Caco-2 (cell line): Measurements from ENCODE around the gene CDKAL1. TPM values are rescaled to one million over a fixed set of nuclear protein-coding genes. Genes with fewer than 3 reads are reported as not detected.

ENCODE experiments used
- BruUV-seq: library from RNA; stranded (reverse); fragments of 400-500 nt; replicated peaks from 2 replicates; lab custom pipeline; 2021; lab: Mats Ljungman, UMichigan
- CTCF ChIA-PET: fragments of 300-600 bp; sonication (Branson Sonifier 250); formaldehyde crosslinking; loops from one replicate; lab custom pipeline; 2022; ENCODE audit warnings: antibody characterized with exemption; lab: Charles Lee
- POLR2A ChIA-PET: fragments of 300-600 bp; sonication (Branson Sonifier 250); formaldehyde crosslinking; loops from one replicate; lab custom pipeline; 2022; ENCODE audit warnings: antibody characterized with exemption; lab: Charles Lee
- DNase-seq, 2 experiments: peaks; one replicate each; pipeline versions ENCODE4 v3.0.0 to v3.0.0-alpha.2; 2020 to 2022
- H3K27me3 ChIP-seq: replicated peaks from 2 replicates; pipeline ENCODE4 v1.6.0; 2011; ENCODE audit warnings: low read length; ENCODE audit not compliant: control insufficient read depth, insufficient read depth
- H3K36me3 ChIP-seq: 2 replicates; pipeline ENCODE4 v1.5.1; 2011; ENCODE audit warnings: low read length; ENCODE audit not compliant: control insufficient read depth, insufficient read depth
- H3K4me1 ChIP-seq: fragments of 250-450 bp; sonication (Bioruptor Pico); 2 replicates; pipeline ENCODE4 v1.5.1; 2020; ENCODE audit warnings: mild to moderate bottlenecking
- H3K4me3 ChIP-seq: 2 replicates; pipeline ENCODE4 v1.5.1; 2011; ENCODE audit warnings: low read depth, mild to moderate bottlenecking, control low read depth, low read length
- H3K9me3 ChIP-seq: fragments of 250-450 bp; sonication (Bioruptor Pico); 2 replicates; pipeline ENCODE4 v1.5.1; 2020; ENCODE audit warnings: mild to moderate bottlenecking, moderate library complexity
- H3K27ac Mint-ChIP-seq: one replicate; pipeline ENCODE4 v1.8.0; 2022; ENCODE audit warnings: mixed read lengths; ENCODE audit not compliant: unreplicated experiment
- H3K27me3 Mint-ChIP-seq: one replicate; pipeline ENCODE4 v1.8.0; 2022; ENCODE audit warnings: mixed read lengths; ENCODE audit not compliant: insufficient read depth, unreplicated experiment
- H3K36me3 Mint-ChIP-seq: one replicate; pipeline ENCODE4 v1.8.0; 2022; ENCODE audit warnings: mild to moderate bottlenecking, mixed read lengths; ENCODE audit not compliant: insufficient read depth, unreplicated experiment
- H3K4me1 Mint-ChIP-seq: one replicate; pipeline ENCODE4 v1.8.0; 2022; ENCODE audit warnings: low read depth, mixed read lengths; ENCODE audit not compliant: unreplicated experiment
- H3K4me3 Mint-ChIP-seq: one replicate; pipeline ENCODE4 v1.8.0; 2022; ENCODE audit warnings: mild to moderate bottlenecking, moderate library complexity, mixed read lengths; ENCODE audit not compliant: unreplicated experiment
- H3K9me3 Mint-ChIP-seq: one replicate; pipeline ENCODE4 v1.8.0; 2022; ENCODE audit warnings: mixed read lengths; ENCODE audit not compliant: unreplicated experiment
- intact Hi-C: fragments of 100-400 bp; cut with micrococcal nuclease; formaldehyde crosslinking; loops from one replicate; pipeline ENCODE4 v1.10.0; 2022; ENCODE audit not compliant: unreplicated experiment
- total RNA-seq: library from RNA; stranded (reverse); gene quantifications from 2 replicates; pipeline ENCODE4 v1.2.3, GENCODE V29; 2022
- TF ChIP-seq, protein P1 (sequence below), 2 experiments: fragments of 200-600 bp in 1 of 2; IDR thresholded peaks; 1 replicate in 1 of 2; 2 replicates in 1 of 2; pipeline versions ENCODE4 v1.5.1 to v1.8.0; 2011 to 2022; ENCODE audit warnings: antibody characterized with exemption in 1 of 2, control low read depth in 1 of 2, inconsistent platforms in 1 of 2, low read depth in 1 of 2, low read length in 1 of 2, mild to moderate bottlenecking in 1 of 2, moderate library complexity in 1 of 2; ENCODE audit not compliant: insufficient read depth in 1 of 2, severe bottlenecking in 1 of 2, unreplicated experiment in 1 of 2

The CDKAL1 gene
- total RNA-seq, 1 experiment from 2014 or later: 18.7 TPM

DNA sequence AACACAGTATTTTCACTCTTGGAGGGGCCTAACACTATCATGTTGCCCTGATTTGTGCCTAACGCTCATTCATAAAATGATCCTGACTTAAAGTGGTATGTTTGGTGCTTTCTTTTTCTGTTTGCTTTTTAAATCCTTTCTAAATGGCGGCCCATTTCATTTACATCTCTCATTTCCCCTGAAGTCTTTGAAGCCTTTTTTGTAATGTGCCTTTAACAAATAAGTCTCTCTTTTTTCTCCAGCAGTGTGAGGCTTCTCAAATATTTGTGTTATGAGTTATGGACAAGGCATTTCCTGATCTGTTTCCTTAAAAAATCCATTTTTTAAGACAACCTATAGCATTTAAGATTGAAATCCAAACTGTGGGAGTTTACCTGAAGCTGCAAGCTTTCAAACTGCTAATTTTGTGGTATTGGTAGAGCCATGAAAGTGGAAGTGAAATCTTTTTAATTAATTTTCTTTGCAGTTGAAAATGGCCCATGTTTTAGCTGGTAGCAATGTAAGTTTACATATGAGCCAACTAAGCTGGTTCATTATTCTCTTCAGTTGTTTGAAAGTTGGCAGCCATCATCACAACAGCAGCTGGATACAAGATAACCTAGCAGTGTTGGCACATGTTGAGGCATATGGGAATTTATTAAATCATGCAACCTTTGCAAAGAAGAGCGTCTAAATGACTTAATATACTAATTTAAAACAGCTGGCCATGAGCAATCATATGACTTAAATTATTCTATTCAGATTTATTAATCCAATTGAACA is 469.7 kb downstream of the CDKAL1 start:
- H3K27ac Mint-ChIP-seq: peak overlapping the region; percentile 7
- no TSS peak for BruUV-seq

DNA sequence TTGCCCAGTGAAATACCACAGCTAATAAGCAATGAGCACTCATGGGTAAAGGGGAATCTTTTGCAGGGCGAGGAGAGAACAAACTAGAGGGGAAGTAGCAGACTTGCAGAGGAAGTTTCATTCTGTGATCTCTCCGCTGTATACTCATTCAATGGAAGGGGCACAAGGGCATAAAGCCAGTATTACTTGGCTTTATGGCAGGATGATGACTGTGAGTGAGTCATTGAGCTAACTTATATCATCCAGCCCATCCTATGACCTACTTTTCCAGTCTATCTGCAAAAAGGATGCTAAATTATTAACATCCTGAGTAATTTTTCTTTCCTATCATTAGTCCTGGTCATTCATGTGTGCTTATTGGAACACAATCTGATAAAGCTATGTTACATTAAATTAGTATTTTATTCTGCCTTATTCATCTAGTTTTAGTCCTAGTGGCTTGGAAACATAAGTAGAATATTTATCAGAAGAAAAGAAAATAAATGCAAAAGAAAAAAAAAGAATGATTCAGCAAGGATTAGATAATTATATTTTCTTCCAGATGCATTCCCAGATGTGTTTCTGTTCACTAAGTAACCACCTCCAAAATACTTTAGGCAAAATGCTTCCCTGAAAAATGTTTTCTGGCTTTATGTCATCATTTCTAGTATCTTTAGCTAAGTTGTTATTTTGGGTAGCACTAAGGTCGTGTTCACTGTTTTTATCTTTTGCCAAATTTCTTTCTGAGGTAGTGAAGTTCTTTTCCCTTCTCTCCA is 471.7 kb downstream of the CDKAL1 start:
- H3K4me1 Mint-ChIP-seq: peaks cover 23% of the 10 kb centered on the region
- no peak for DNase-seq
- ChIA-PET CTCF (interaction anchor here (0.7 kb wide), 1 partner anchor 31 kb away, joined by 3 read pairs; no protein-coding TSS in a partner anchor), POLR2A (no interaction called here)
- no peaks in the 10 kb centered on the region for H3K36me3 Mint-ChIP-seq
- H3K27me3 Mint-ChIP-seq: no peaks in the 10 kb centered on the region
- peaks cover 20% of the 10 kb centered on the region for H3K4me1 ChIP-seq
- H3K9me3 ChIP-seq: no peaks in the 10 kb centered on the region
- no peak overlapping the region for H3K27ac Mint-ChIP-seq
- intact Hi-C loops: no loop called here
- TF ChIP-seq, protein P1, sequence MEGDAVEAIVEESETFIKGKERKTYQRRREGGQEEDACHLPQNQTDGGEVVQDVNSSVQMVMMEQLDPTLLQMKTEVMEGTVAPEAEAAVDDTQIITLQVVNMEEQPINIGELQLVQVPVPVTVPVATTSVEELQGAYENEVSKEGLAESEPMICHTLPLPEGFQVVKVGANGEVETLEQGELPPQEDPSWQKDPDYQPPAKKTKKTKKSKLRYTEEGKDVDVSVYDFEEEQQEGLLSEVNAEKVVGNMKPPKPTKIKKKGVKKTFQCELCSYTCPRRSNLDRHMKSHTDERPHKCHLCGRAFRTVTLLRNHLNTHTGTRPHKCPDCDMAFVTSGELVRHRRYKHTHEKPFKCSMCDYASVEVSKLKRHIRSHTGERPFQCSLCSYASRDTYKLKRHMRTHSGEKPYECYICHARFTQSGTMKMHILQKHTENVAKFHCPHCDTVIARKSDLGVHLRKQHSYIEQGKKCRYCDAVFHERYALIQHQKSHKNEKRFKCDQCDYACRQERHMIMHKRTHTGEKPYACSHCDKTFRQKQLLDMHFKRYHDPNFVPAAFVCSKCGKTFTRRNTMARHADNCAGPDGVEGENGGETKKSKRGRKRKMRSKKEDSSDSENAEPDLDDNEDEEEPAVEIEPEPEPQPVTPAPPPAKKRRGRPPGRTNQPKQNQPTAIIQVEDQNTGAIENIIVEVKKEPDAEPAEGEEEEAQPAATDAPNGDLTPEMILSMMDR (IDR thresholded peaks at IDR 0.05; ENCODE audit: insufficient read depth in 1 of 2, low read depth in 1 of 2, low read length in 1 of 2, severe bottlenecking in 1 of 2, unreplicated experiment in 1 of 2): no peak
- no peaks in the 10 kb centered on the region for H3K9me3 Mint-ChIP-seq
- BruUV-seq: no TSS peak
- no peak overlapping the region for H3K4me3 ChIP-seq
- no peaks in the 10 kb centered on the region for H3K27me3 ChIP-seq
- no peak overlapping the region for H3K4me3 Mint-ChIP-seq
- H3K36me3 ChIP-seq: no peaks in the 10 kb centered on the region

More for the DNA sequence above, 469.7 kb downstream of the CDKAL1 start:
- no peaks in the 10 kb centered on the region for H3K27me3 ChIP-seq
- Mint-ChIP-seq H3K4me1 (peaks cover 18% of the 10 kb centered on the region), H3K27me3 (no peaks in the 10 kb centered on the region), H3K9me3 (no peaks in the 10 kb centered on the region), H3K4me3 (no peak overlapping the region), H3K36me3 (no peaks in the 10 kb centered on the region)
- peak in 1 of 2 experiments; percentile 36 for DNase-seq
- H3K9me3 ChIP-seq: no peaks in the 10 kb centered on the region
- ChIA-PET CTCF (interaction anchor here (0.6 kb wide), 1 partner anchor 74 kb away, joined by 8 read pairs; no protein-coding TSS in a partner anchor), POLR2A (no interaction called here)
- peaks cover 20% of the 10 kb centered on the region for H3K4me1 ChIP-seq
- intact Hi-C loops: loop anchor here (1.0 to 5.0 kb wide), 2 partner anchors 127 to 589 kb away; partner anchors contain the start of gene SOX4
- TF ChIP-seq, protein P1 (IDR thresholded peaks at IDR 0.05; ENCODE audit: insufficient read depth in 1 of 2, low read depth in 1 of 2, low read length in 1 of 2, severe bottlenecking in 1 of 2, unreplicated experiment in 1 of 2): no peak
- no peak overlapping the region for H3K4me3 ChIP-seq
- H3K36me3 ChIP-seq: no peaks in the 10 kb centered on the region; the same call in 1 of the 2 replicates

DNA sequence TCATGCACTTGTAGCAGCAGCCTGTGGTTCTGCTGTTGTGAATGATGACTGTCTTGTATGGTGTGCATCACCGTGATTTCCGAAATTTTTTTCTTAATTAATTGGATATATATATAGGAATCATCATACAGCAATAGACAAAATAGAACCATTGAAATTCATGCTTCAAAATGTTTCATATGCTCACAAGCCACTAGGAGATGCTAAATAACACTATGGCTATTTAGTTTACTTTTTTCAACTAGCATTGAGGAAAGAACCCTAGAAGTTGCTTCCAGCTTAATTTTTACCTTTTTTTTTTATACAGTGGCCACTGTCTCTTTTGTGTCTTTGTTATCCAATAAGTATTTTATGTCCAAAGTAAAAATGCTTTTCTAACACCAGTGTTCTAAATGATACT is 485.4 kb downstream of the CDKAL1 start:
- intact Hi-C loops: loop anchor here (5.0 kb wide), 1 partner anchor 93 kb away; no protein-coding TSS in a partner anchor
- DNase-seq: no peak
- Mint-ChIP-seq H3K27ac (no peak overlapping the region), H3K4me1 (no peaks in the 10 kb centered on the region), H3K4me3 (no peak overlapping the region), H3K36me3 (no peaks in the 10 kb centered on the region), H3K27me3 (no peaks in the 10 kb centered on the region), H3K9me3 (peaks cover 8% of the 10 kb centered on the region)
- Histone ChIP-seq H3K36me3 (no peaks in the 10 kb centered on the region), H3K9me3 (no peaks in the 10 kb centered on the region), H3K4me1 (0 out of 2 replicates have a peak, but pooled peaks cover 4% of the 10 kb centered on the region), H3K27me3 (no peaks in the 10 kb centered on the region), H3K4me3 (no peak overlapping the region)
- TF ChIP-seq, protein P1 (IDR thresholded peaks at IDR 0.05; ENCODE audit: insufficient read depth in 1 of 2, low read depth in 1 of 2, low read length in 1 of 2, severe bottlenecking in 1 of 2, unreplicated experiment in 1 of 2): no peak
- ChIA-PET CTCF (interaction anchor here (1.0 kb wide), 1 partner anchor 568 kb away, joined by 3 read pairs; no protein-coding TSS in a partner anchor), POLR2A (no interaction called here)
- BruUV-seq: no TSS peak
